NCI-H1105 (cell line): ENCODE data around the gene ANKRD52.
"Not testable (repeated sequence)": the region's sequence is repeated elsewhere in the genome, so short reads cannot be mapped to it uniquely, and the experiment has no call there.

Experiments
- DNase-seq: peaks from one replicate; lab custom pipeline; 2025; lab: John Stamatoyannopoulos, UW

Gene ANKRD52

GRCh38 chr12:56258068-56258819 is at the start of gene ANKRD52:
TSS of gene ANKRD52 (minus strand) at chr12:56258384. CDS start at chr12:56258269, 115 bp downstream.
- DNase-seq, result peak; percentile 66

- no peak for DNase-seq
Observed at GRCh38 chr12:56307221-56307965, 49.2 kb upstream of the ANKRD52 start.

GRCh38 chr12:56304872-56305590 is 46.8 kb upstream of the ANKRD52 start:
- no peak for DNase-seq

- DNase-seq, result no peak
Observed at GRCh38 chr12:56304276-56304675, 46.1 kb upstream of the ANKRD52 start.

GRCh38 chr12:56300644-56301464 is 42.7 kb upstream of the ANKRD52 start:
- peak; percentile 31 for DNase-seq

- DNase-seq, result peak; percentile 89
Observed at GRCh38 chr12:56299853-56300643, 41.9 kb upstream of the ANKRD52 start, which contains the start of gene CS. TSS of gene CS (minus strand) at chr12:56300330. CDS start at chr12:56300201, 129 bp downstream.

GRCh38 chr12:56299308-56299852 is 41.2 kb upstream of the ANKRD52 start:
- no peak for DNase-seq

- DNase-seq, result no peak
Observed at GRCh38 chr12:56298828-56299227, 40.6 kb upstream of the ANKRD52 start.

- no peak for DNase-seq
Observed at GRCh38 chr12:56297400-56297799, 39.2 kb upstream of the ANKRD52 start.

GRCh38 chr12:56296295-56296694 is 38.1 kb upstream of the ANKRD52 start:
- DNase-seq, result no peak

- DNase-seq, result no peak
Observed at GRCh38 chr12:56293795-56294194, 35.6 kb upstream of the ANKRD52 start.

GRCh38 chr12:56288705-56289387 is 30.7 kb upstream of the ANKRD52 start:
- no peak for DNase-seq

GRCh38 chr12:56286044-56286830 is 28.1 kb upstream of the ANKRD52 start:
- no peak for DNase-seq

- DNase-seq, result not testable (repeated sequence)
Observed at GRCh38 chr12:56284263-56284662, 26.1 kb upstream of the ANKRD52 start.

GRCh38 chr12:56282579-56282978 is 24.4 kb upstream of the ANKRD52 start:
- no peak for DNase-seq

GRCh38 chr12:56282030-56282429 is 23.8 kb upstream of the ANKRD52 start:
- DNase-seq, result no peak

- DNase-seq, result no peak
Observed at GRCh38 chr12:56280849-56281248, 22.7 kb upstream of the ANKRD52 start.

GRCh38 chr12:56278905-56279304 is 20.7 kb upstream of the ANKRD52 start:
- no peak for DNase-seq

- DNase-seq, result no peak
Observed at GRCh38 chr12:56274299-56274698, 16.1 kb upstream of the ANKRD52 start.
